Measurements from ENCODE around the gene SSU72.

SSU72 gene

GRCh38 chr1:1562556-1563195, 12.0 kb downstream of the SSU72 start:
- no peaks in the 10 kb centered on the region for H3K9me3 ChIP-seq (ENCODE audit: insufficient read depth, low read length, severe bottlenecking)
- DNase-seq, result no peak
- no peak overlapping the region for H3K4me2 ChIP-seq (ENCODE audit: insufficient read depth, low read length)
- H4K20me1 ChIP-seq (ENCODE audit: insufficient read depth, low read length), result peaks cover 76% of the 10 kb centered on the region
- ATAC-seq (ENCODE audit: insufficient read depth, low read depth), result no peak
- H3K4me1 ChIP-seq (ENCODE audit: insufficient read depth, low read length), result no peaks in the 10 kb centered on the region
- no peak overlapping the region for H3K4me3 ChIP-seq (ENCODE audit: low read depth in 1 of 2, low read length in 2 of 2)
- H2AFZ ChIP-seq (ENCODE audit: low read depth, low read length), result no peak overlapping the region
- no peaks in the 10 kb centered on the region for H3K27me3 ChIP-seq (ENCODE audit: insufficient read depth, low read length, poor library complexity)
- H3K9ac ChIP-seq (ENCODE audit: low read depth, low read length), result no peak overlapping the region
- H3K27ac ChIP-seq (ENCODE audit: low read length), result no peak overlapping the region
- TF ChIP-seq CTCF (IDR thresholded peaks at IDR 0.05; ENCODE audit: borderline replicate concordance, extremely low read depth, low read length, poor library complexity, severe bottlenecking) (no peak), EZH2 (IDR thresholded peaks at IDR 0.05; ENCODE audit: borderline replicate concordance, low read depth, low read length, severe bottlenecking) (no peak)
- H3K79me2 ChIP-seq (ENCODE audit: insufficient read depth, low read length), result peaks cover 91% of the 10 kb centered on the region
- peaks cover 91% of the 10 kb centered on the region for H3K36me3 ChIP-seq (ENCODE audit: insufficient read depth, low read length)

- no peak overlapping the region for H3K9ac ChIP-seq (ENCODE audit: low read depth, low read length)
- H3K27ac ChIP-seq (ENCODE audit: low read length), result no peak overlapping the region
- DNase-seq (no peak), ATAC-seq (ENCODE audit: insufficient read depth, low read depth) (no peak)
- H2AFZ ChIP-seq (ENCODE audit: low read depth, low read length), result no peak overlapping the region
- no peak overlapping the region for H3K4me2 ChIP-seq (ENCODE audit: insufficient read depth, low read length)
- peaks cover 84% of the 10 kb centered on the region for H3K79me2 ChIP-seq (ENCODE audit: insufficient read depth, low read length)
- H3K4me1 ChIP-seq (ENCODE audit: insufficient read depth, low read length), result no peaks in the 10 kb centered on the region
- no peaks in the 10 kb centered on the region for H3K9me3 ChIP-seq (ENCODE audit: insufficient read depth, low read length, severe bottlenecking)
- no peaks in the 10 kb centered on the region for H3K27me3 ChIP-seq (ENCODE audit: insufficient read depth, low read length, poor library complexity)
- peaks cover 71% of the 10 kb centered on the region for H4K20me1 ChIP-seq (ENCODE audit: insufficient read depth, low read length)
- no peak for TF ChIP-seq EZH2 (IDR thresholded peaks at IDR 0.05; ENCODE audit: borderline replicate concordance, low read depth, low read length, severe bottlenecking)
- no peak for TF ChIP-seq CTCF (IDR thresholded peaks at IDR 0.05; ENCODE audit: borderline replicate concordance, extremely low read depth, low read length, poor library complexity, severe bottlenecking)
- peaks cover 92% of the 10 kb centered on the region for H3K36me3 ChIP-seq (ENCODE audit: insufficient read depth, low read length)
- no peak overlapping the region for H3K4me3 ChIP-seq (ENCODE audit: low read depth in 1 of 2, low read length in 2 of 2)
These were observed 12.7 kb downstream of the SSU72 start for GRCh38 chr1:1561801-1562470.

GRCh38 chr1:1560178-1560577, 14.5 kb downstream of the SSU72 start:
- no peak overlapping the region for H3K4me2 ChIP-seq (ENCODE audit: insufficient read depth, low read length)
- DNase-seq (no peak), ATAC-seq (ENCODE audit: insufficient read depth, low read depth) (no peak)
- peaks cover 64% of the 10 kb centered on the region for H4K20me1 ChIP-seq (ENCODE audit: insufficient read depth, low read length)
- H3K9ac ChIP-seq (ENCODE audit: low read depth, low read length), result no peak overlapping the region
- H3K4me3 ChIP-seq (ENCODE audit: low read depth in 1 of 2, low read length in 2 of 2), result no peak overlapping the region
- TF ChIP-seq EZH2 (IDR thresholded peaks at IDR 0.05; ENCODE audit: borderline replicate concordance, low read depth, low read length, severe bottlenecking), result no peak
- TF ChIP-seq CTCF (IDR thresholded peaks at IDR 0.05; ENCODE audit: borderline replicate concordance, extremely low read depth, low read length, poor library complexity, severe bottlenecking), result no peak
- no peaks in the 10 kb centered on the region for H3K9me3 ChIP-seq (ENCODE audit: insufficient read depth, low read length, severe bottlenecking)
- peaks cover 88% of the 10 kb centered on the region for H3K36me3 ChIP-seq (ENCODE audit: insufficient read depth, low read length)
- H3K4me1 ChIP-seq (ENCODE audit: insufficient read depth, low read length), result no peaks in the 10 kb centered on the region
- no peak overlapping the region for H3K27ac ChIP-seq (ENCODE audit: low read length)
- peaks cover 76% of the 10 kb centered on the region for H3K79me2 ChIP-seq (ENCODE audit: insufficient read depth, low read length)
- no peak overlapping the region for H2AFZ ChIP-seq (ENCODE audit: low read depth, low read length)
- H3K27me3 ChIP-seq (ENCODE audit: insufficient read depth, low read length, poor library complexity), result no peaks in the 10 kb centered on the region
